ENCODE measurements around the gene SCN2B. TPM values are rescaled to one million over a fixed set of nuclear protein-coding genes. Genes with fewer than 3 reads are reported as not detected.

SCN2B gene
- total and polyA plus RNA-seq, 12 donors = 2.9 to 26.7 (median 16.1) TPM

GRCh38 chr11:118166641-118167040, 9.8 kb downstream of the SCN2B start:
- intact Hi-C loops (cut with DNase I) = no loop called here
- Histone ChIP-seq H3K27me3 (peaks cover 0 to 4% (median 0%) of the 10 kb centered on the region in 7 donors), H3K4me3 (no peak overlapping the region), H3K36me3 (peaks cover 0 to 6% (median 0%) of the 10 kb centered on the region in 9 donors), H3K4me1 (peaks cover 10 to 37% (median 16%) of the 10 kb centered on the region in 9 donors), H3K27ac (no peak overlapping the region), H3K9me3 (no peaks in the 10 kb centered on the region)
- WGBS, 2 donors = 81 to 90% methylated on average over 16 to 17 of the region's 17 CpGs
- TF ChIP-seq, protein P1, sequence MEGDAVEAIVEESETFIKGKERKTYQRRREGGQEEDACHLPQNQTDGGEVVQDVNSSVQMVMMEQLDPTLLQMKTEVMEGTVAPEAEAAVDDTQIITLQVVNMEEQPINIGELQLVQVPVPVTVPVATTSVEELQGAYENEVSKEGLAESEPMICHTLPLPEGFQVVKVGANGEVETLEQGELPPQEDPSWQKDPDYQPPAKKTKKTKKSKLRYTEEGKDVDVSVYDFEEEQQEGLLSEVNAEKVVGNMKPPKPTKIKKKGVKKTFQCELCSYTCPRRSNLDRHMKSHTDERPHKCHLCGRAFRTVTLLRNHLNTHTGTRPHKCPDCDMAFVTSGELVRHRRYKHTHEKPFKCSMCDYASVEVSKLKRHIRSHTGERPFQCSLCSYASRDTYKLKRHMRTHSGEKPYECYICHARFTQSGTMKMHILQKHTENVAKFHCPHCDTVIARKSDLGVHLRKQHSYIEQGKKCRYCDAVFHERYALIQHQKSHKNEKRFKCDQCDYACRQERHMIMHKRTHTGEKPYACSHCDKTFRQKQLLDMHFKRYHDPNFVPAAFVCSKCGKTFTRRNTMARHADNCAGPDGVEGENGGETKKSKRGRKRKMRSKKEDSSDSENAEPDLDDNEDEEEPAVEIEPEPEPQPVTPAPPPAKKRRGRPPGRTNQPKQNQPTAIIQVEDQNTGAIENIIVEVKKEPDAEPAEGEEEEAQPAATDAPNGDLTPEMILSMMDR (IDR thresholded peaks at IDR 0.05) = no peak
- DNase-seq (no peak), ATAC-seq (no peak)

GRCh38 chr11:118164885-118165284, 11.6 kb downstream of the SCN2B start:
- WGBS, 2 donors = 71 to 89% methylated on average over 2 of the region's 2 CpGs
- H3K4me1 ChIP-seq = peaks cover 0 to 19% (median 0%) of the 10 kb centered on the region in 9 donors

GRCh38 chr11:118163494-118163893, 12.9 kb downstream of the SCN2B start:
- peaks cover 0 to 6% (median 0%) of the 10 kb centered on the region in 9 donors for H3K36me3 ChIP-seq

More at GRCh38 chr11:118164885-118165284, 11.6 kb downstream of the SCN2B start:
- H3K4me3 ChIP-seq = no peak overlapping the region
- TF ChIP-seq, protein P1 (IDR thresholded peaks at IDR 0.05) = no peak
- H3K9me3 ChIP-seq = no peaks in the 10 kb centered on the region
- no peak overlapping the region for H3K27ac ChIP-seq
- intact Hi-C loops (cut with DNase I) = no loop called here
- H3K27me3 ChIP-seq = peaks cover 0 to 4% (median 0%) of the 10 kb centered on the region in 7 donors
- ATAC-seq (no peak), DNase-seq (no peak)
- H3K36me3 ChIP-seq = peaks cover 0 to 6% (median 0%) of the 10 kb centered on the region in 9 donors

DNA sequence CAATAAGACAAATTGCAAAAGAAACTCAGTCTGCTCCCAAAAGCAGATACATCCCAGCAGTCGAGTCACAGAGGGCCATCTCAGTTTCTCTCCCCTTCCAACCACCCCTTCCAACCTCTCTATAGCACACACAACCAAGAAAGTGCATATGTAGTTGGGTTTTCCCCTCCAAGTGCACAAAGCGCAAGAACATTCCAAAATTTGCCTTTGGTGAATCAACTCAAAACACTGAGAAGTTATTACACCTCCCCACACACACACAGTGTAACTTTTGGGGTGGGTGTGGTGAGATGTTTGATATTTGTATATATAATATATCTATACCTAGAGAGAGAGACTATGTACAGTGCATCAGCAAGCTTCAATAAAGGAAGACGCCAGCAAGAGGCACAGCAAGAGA, 13.6 kb downstream of the SCN2B start:
- Histone ChIP-seq H3K4me1 (peaks cover 0 to 7% (median 0%) of the 10 kb centered on the region in 9 donors), H3K27me3 (peaks cover 0 to 5% (median 0%) of the 10 kb centered on the region in 7 donors), H3K36me3 (no peaks in the 10 kb centered on the region), H3K4me3 (no peak overlapping the region), H3K9me3 (no peaks in the 10 kb centered on the region), H3K27ac (no peak overlapping the region)
- no peak for DNase-seq
- intact Hi-C loops (cut with DNase I) = no loop called here
- 82 to 86% methylated on average over 3 of the region's 3 CpGs for WGBS, 2 donors
- TF ChIP-seq, protein P1 (IDR thresholded peaks at IDR 0.05) = no peak
- no peak for ATAC-seq

More at GRCh38 chr11:118163494-118163893, 12.9 kb downstream of the SCN2B start:
- H3K4me3 ChIP-seq = no peak overlapping the region
- peaks cover 0 to 7% (median 0%) of the 10 kb centered on the region in 9 donors for H3K4me1 ChIP-seq
- ATAC-seq (no peak), DNase-seq (no peak)
- intact Hi-C loops (cut with DNase I) = no loop called here
- 74% methylated on average over 5 of the region's 5 CpGs for WGBS, 2 donors
- no peaks in the 10 kb centered on the region for H3K9me3 ChIP-seq
- peaks cover 0 to 4% (median 0%) of the 10 kb centered on the region in 7 donors for H3K27me3 ChIP-seq
- no peak overlapping the region for H3K27ac ChIP-seq
- TF ChIP-seq, protein P1 (IDR thresholded peaks at IDR 0.05) = no peak
